LNCAP (cell line): ENCODE results near the gene ANO2.

Experiments
- TF ChIP-seq, protein P1 (sequence below): fragments of 450-650 bp; IDR thresholded peaks from 2 replicates; pipeline ENCODE4 v1.5.1; 2017; ENCODE audit warnings: mild to moderate bottlenecking

Gene ANO2

GRCh38 chr12:5945071-5946008 is at the start of gene ANO2:
ANO2 (minus strand) TSS chr12:5945259; CDS start chr12:5945217, 42 bp downstream.
- TF ChIP-seq, protein P1, sequence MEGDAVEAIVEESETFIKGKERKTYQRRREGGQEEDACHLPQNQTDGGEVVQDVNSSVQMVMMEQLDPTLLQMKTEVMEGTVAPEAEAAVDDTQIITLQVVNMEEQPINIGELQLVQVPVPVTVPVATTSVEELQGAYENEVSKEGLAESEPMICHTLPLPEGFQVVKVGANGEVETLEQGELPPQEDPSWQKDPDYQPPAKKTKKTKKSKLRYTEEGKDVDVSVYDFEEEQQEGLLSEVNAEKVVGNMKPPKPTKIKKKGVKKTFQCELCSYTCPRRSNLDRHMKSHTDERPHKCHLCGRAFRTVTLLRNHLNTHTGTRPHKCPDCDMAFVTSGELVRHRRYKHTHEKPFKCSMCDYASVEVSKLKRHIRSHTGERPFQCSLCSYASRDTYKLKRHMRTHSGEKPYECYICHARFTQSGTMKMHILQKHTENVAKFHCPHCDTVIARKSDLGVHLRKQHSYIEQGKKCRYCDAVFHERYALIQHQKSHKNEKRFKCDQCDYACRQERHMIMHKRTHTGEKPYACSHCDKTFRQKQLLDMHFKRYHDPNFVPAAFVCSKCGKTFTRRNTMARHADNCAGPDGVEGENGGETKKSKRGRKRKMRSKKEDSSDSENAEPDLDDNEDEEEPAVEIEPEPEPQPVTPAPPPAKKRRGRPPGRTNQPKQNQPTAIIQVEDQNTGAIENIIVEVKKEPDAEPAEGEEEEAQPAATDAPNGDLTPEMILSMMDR = no peak

- TF ChIP-seq, protein P1 = no peak
Measured at GRCh38 chr12:5989621-5990020, 44.6 kb upstream of the ANO2 start.

DNA sequence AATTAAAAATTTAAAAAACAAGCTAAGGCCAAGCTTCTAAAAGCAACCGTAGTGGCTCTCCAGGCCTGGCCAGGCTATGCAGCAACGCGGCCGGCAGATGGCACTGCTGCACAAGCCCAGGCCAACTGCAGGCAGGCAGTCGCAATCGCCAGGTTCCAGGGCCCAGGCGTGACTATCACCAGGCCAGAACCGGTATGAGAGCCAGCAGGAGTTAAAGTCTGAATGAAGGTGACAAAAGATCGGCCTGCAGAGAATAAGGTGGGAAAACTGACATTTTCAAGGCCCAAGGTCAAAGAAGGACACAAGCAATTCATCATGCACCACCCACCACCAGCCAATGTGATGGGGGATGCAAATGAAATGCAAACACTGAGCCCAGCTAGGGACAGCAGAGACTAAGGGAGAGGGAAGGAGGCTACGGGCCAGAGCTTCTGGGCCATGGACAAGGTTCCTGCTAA is 43.6 kb upstream of the ANO2 start:
- TF ChIP-seq, protein P1 = peak; percentile 99

DNA sequence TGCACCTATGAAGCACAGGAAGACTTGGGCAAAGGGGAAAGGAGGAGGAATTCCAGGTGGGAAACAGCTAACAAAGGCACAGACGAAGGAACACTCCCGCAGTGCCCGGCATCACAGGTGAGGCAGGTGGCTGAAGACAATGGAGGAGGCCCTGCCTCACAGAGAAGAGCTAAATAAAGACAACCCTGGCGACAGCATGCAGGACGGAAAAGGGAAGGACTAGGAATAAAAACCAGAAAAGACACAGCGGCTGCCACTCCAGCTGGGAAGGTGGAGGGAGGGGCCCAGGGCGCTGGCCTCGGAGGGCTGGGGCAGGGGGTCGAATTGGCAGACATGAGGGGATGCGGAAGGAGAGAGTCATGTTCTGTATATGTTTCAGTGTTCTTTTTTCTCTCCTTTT is 43.0 kb upstream of the ANO2 start:
- TF ChIP-seq, protein P1 = no peak

DNA sequence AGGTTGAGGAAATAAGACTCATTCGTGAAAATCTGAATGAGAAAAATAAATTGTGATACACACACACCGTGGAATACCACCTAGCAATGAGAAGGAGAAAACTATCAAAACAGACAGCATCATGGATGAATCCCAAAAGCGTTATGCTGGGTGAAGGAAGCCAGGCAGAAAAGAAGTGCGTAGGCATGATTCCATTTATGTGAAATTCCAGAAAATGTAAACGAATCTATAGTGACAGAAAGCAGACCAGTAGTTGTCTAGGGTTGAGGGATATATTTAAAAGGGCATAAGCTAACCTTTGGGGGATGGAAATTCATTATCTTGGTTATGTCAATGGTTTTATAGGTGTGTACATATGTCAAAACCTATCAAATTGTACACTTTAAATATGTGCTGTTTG is 42.5 kb upstream of the ANO2 start:
- TF ChIP-seq, protein P1 = no peak

- TF ChIP-seq, protein P1 = no peak
Measured at GRCh38 chr12:5985471-5985870, 40.4 kb upstream of the ANO2 start.

GRCh38 chr12:5984873-5985272 is 39.8 kb upstream of the ANO2 start:
- TF ChIP-seq, protein P1 = no peak
